ENCODE measurements around the gene ZNF28. TPM values are rescaled to one million over a fixed set of nuclear protein-coding genes. Genes with fewer than 3 reads are reported as not detected.
A peak's percentile ranks its signal among the peaks of the same experiment; 100 is the strongest.
"Not testable (repeated sequence)": the region's sequence is repeated elsewhere in the genome, so short reads cannot be mapped to it uniquely, and the experiment has no call there.

ZNF28 gene
- total and polyA plus RNA-seq, 2 donors (not counting 3 experiments of a cell fraction or from before 2014, with no cell fraction given): 4.2 to 14.9 TPM

DNA sequence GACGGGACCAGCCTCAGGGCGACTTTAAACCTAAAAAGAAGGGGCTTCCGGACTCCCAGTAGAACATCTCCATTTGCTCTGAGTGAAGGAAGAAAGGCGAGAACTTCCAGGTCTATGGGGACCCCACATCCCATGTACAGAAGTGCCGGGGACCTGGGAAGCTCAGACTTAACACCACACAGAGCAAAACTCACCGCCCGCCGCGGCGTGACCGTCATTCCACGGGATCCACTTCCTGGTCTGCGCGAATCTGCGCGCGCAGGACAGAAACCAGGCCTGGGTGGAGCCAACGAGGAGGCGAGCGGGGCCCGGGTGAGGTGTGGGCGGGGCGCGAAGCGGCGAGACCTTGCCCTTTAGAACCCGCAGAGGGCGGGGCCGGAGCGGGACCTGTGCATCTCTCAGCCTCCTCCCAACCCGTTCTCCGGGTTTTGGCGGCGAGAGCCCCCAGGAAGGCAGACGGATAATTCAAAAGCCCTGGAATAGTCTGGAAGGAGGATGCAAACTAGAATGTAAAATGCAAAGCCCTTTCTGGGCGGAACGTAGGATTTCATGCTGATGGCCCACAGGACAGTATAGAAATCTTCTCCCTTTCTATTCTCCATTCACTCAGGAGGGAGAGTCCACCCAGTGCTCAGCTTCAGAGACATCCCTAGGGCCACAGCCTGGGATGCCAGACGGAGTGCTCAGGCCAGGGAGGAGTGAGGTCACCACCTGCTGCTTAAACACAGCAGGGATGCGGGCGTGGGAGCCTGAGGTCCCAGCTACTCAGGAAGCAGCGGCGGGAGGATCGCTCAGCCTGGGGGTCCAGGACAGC, 36.2 kb upstream of the ZNF28 start, which contains the start of gene ZNF468:
Gene ZNF468 (minus strand): TSS at position 242 of the 814 bp plus-strand sequence. CDS start 3,347 bp downstream, outside the sequence.
- H3K36me3 ChIP-seq (ENCODE audit: control insufficient read depth in 2 of 2, extremely low read depth in 1 of 2, insufficient read depth in 2 of 2, low read length in 2 of 2); CTCF ChIA-PET; BruUV-seq (replicated peaks); H3K27me3 ChIP-seq (ENCODE audit: control insufficient read depth in 2 of 2, insufficient read depth in 2 of 2, low read length in 2 of 2); H4K20me1 ChIP-seq (replicated peaks; ENCODE audit: control insufficient read depth, extremely low read depth, insufficient read depth, low read length); dilution Hi-C loops (cut with MboI; ENCODE audit: extremely low pct_ligation_motif_present, low sequenced_read_pairs); H3K79me2 ChIP-seq (ENCODE audit: control insufficient read depth, insufficient read depth, low read length); H3K9me3 ChIP-seq (replicated peaks; ENCODE audit: control insufficient read depth, insufficient read depth, low read length); H3K4me1 ChIP-seq (ENCODE audit: control insufficient read depth, extremely low read depth, insufficient read depth, low read length); POLR2A ChIA-PET; H3K9me1 ChIP-seq (replicated peaks; ENCODE audit: control insufficient read depth, extremely low read depth, insufficient read depth, low read length): not testable (repeated sequence)
- TF ChIP-seq POLR2AphosphoS5 (IDR thresholded peaks at IDR 0.05; ENCODE audit: insufficient read depth, low read depth, low read length): peak; percentile 25
- peak; percentile 70 for TF ChIP-seq POLR2A (IDR thresholded peaks at IDR 0.05; ENCODE audit: low read depth, low read length)
- FAIRE-seq (peak; percentile 98), DNase-seq (ENCODE audit: low read depth, low spot score) (peak; percentile 59)
- peak within 1 kb of the TSS; percentile 53 to 90 (median 79) for H3K4me3 ChIP-seq (replicated peaks in 1 of 3; ENCODE audit: insufficient read depth in 1 of 3, low read depth in 1 of 3, low read length in 3 of 3)
- intact Hi-C loops (cut with micrococcal nuclease): loop anchor here (1.0 to 10.0 kb wide), 3 partner anchors 36 to 85 kb away; partner anchors contain the start of genes ZNF28 and ZNF888
- peak within 1 kb of the TSS; percentile 88 for H3K4me2 ChIP-seq (ENCODE audit: insufficient read depth, low read length)
- H2AFZ ChIP-seq (ENCODE audit: low read depth, low read length): peak within 1 kb of the TSS; percentile 100
- H3K27ac ChIP-seq (ENCODE audit: insufficient read depth, low read depth, low read length): peak within 1 kb of the TSS; percentile 37
- H3K9ac ChIP-seq (replicated peaks; ENCODE audit: extremely low read depth, insufficient read depth, low read length): peak within 1 kb of the TSS; percentile 67

DNA sequence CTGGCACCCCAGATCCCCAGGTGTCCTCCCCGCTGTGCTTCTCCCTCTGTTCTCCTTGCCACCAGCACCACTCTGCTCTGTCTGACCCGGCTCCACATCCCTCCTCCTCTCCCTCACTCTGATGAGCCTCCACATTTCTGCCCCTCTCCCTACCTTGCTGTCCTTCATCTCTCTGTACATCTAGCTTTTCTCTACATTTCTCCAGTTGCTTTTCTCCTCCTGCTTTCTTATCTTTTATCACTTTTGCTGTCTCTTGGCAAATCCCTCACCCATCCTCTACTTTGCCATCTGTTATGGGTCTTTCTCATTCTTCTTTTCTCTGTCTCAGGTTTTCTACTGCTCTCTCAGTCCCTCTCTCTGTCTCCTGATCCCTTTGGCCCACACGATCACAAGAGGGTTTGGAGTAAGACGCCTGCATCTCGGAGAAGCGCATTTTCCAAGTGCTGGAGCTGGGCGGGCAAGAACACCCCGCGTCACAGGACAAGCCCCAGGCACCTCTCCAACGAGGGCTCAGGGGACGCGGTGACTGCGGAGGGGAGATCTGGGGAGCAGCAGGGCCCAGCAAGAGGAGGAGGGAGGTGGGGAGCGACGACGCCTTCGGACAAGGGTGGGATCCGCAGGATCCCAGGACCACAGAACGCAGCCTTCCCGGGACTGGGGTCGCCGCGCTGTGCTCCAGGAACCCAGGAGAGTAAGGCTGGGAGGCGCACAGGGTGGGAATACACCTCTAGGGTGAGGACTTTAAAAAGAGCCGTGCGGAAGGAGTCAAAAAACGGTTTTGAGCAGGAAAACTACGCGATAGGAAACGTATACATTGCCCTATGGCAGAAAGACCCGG, 35.3 kb upstream of the ZNF28 start:
- H3K9me3 ChIP-seq (replicated peaks; ENCODE audit: control insufficient read depth, insufficient read depth, low read length); H3K4me1 ChIP-seq (ENCODE audit: control insufficient read depth, extremely low read depth, insufficient read depth, low read length); H4K20me1 ChIP-seq (replicated peaks; ENCODE audit: control insufficient read depth, extremely low read depth, insufficient read depth, low read length); H3K36me3 ChIP-seq (ENCODE audit: control insufficient read depth in 2 of 2, extremely low read depth in 1 of 2, insufficient read depth in 2 of 2, low read length in 2 of 2); POLR2A ChIA-PET; dilution Hi-C loops (cut with MboI; ENCODE audit: extremely low pct_ligation_motif_present, low sequenced_read_pairs); H3K9me1 ChIP-seq (replicated peaks; ENCODE audit: control insufficient read depth, extremely low read depth, insufficient read depth, low read length); H3K27me3 ChIP-seq (ENCODE audit: control insufficient read depth in 2 of 2, insufficient read depth in 2 of 2, low read length in 2 of 2); CTCF ChIA-PET; H3K79me2 ChIP-seq (ENCODE audit: control insufficient read depth, insufficient read depth, low read length): not testable (repeated sequence)
- Histone ChIP-seq H3K9ac (replicated peaks; ENCODE audit: extremely low read depth, insufficient read depth, low read length) (peak overlapping the region; percentile 67), H3K27ac (ENCODE audit: insufficient read depth, low read depth, low read length) (peak overlapping the region; percentile 37), H2AFZ (ENCODE audit: low read depth, low read length) (peak overlapping the region; percentile 95), H3K4me2 (ENCODE audit: insufficient read depth, low read length) (peak overlapping the region; percentile 58), H3K4me3 (replicated peaks in 1 of 3; ENCODE audit: insufficient read depth in 1 of 3, low read depth in 1 of 3, low read length in 3 of 3) (peak overlapping the region; percentile 53 to 90 (median 79))
- FAIRE-seq (peak; percentile 79), DNase-seq (ENCODE audit: low read depth, low spot score) (peak; percentile 7)
- TSS peak; percentile 75 for BruUV-seq (replicated peaks)
- intact Hi-C loops (cut with micrococcal nuclease): loop anchor here (1.0 to 10.0 kb wide), 3 partner anchors 35 to 86 kb away; partner anchors contain the start of genes ZNF28 and ZNF888

- H3K27me3 ChIP-seq (ENCODE audit: control insufficient read depth in 2 of 2, insufficient read depth in 2 of 2, low read length in 2 of 2); FAIRE-seq; POLR2A ChIA-PET; DNase-seq (ENCODE audit: low read depth, low spot score); H3K79me2 ChIP-seq (ENCODE audit: control insufficient read depth, insufficient read depth, low read length); H3K9ac ChIP-seq (replicated peaks; ENCODE audit: extremely low read depth, insufficient read depth, low read length); H3K27ac ChIP-seq (ENCODE audit: insufficient read depth, low read depth, low read length); H3K4me3 ChIP-seq (replicated peaks in 1 of 3; ENCODE audit: insufficient read depth in 1 of 3, low read depth in 1 of 3, low read length in 3 of 3); intact Hi-C loops (cut with micrococcal nuclease); H3K4me2 ChIP-seq (ENCODE audit: insufficient read depth, low read length); H3K4me1 ChIP-seq (ENCODE audit: control insufficient read depth, extremely low read depth, insufficient read depth, low read length); BruUV-seq (replicated peaks); H3K9me3 ChIP-seq (replicated peaks; ENCODE audit: control insufficient read depth, insufficient read depth, low read length); CTCF ChIA-PET; H3K9me1 ChIP-seq (replicated peaks; ENCODE audit: control insufficient read depth, extremely low read depth, insufficient read depth, low read length); H4K20me1 ChIP-seq (replicated peaks; ENCODE audit: control insufficient read depth, extremely low read depth, insufficient read depth, low read length); H2AFZ ChIP-seq (ENCODE audit: low read depth, low read length); dilution Hi-C loops (cut with MboI; ENCODE audit: extremely low pct_ligation_motif_present, low sequenced_read_pairs): not testable (repeated sequence)
- H3K36me3 ChIP-seq (ENCODE audit: control insufficient read depth in 2 of 2, extremely low read depth in 1 of 2, insufficient read depth in 2 of 2, low read length in 2 of 2): peaks cover 13 to 30% of the 10 kb centered on the region in 2 experiments
Measured at GRCh38 chr19:52847352-52847751, 25.9 kb upstream of the ZNF28 start.
